ENCODE results near the gene UTRN.

Gene UTRN

GRCh38 chr6:144283646-144284477 is 1.3 kb upstream of the UTRN start:
- no peak for DNase-seq

- no peak for DNase-seq
Measured at GRCh38 chr6:144284478-144284782, 705 bp upstream of the UTRN start.

- no peak for DNase-seq
Measured at GRCh38 chr6:144285548-144285797, 338 bp downstream of the UTRN start.

GRCh38 chr6:144285798-144286502 is 815 bp downstream of the UTRN start:
- DNase-seq, result peak; percentile 81

GRCh38 chr6:144286503-144287393 is 1.6 kb downstream of the UTRN start:
- DNase-seq, result no peak

- DNase-seq, result no peak
Measured at GRCh38 chr6:144289006-144289405, 3.9 kb downstream of the UTRN start.

GRCh38 chr6:144292372-144292771 is 7.2 kb downstream of the UTRN start:
- DNase-seq, result no peak

- DNase-seq, result no peak
Measured at GRCh38 chr6:144294016-144294415, 8.9 kb downstream of the UTRN start.

GRCh38 chr6:144295211-144295610 is 10.1 kb downstream of the UTRN start:
- no peak for DNase-seq

GRCh38 chr6:144295981-144296767 is 11.0 kb downstream of the UTRN start:
- no peak for DNase-seq

GRCh38 chr6:144296973-144297372 is 11.8 kb downstream of the UTRN start:
- DNase-seq, result no peak

GRCh38 chr6:144297511-144298100 is 12.5 kb downstream of the UTRN start:
- no peak for DNase-seq

GRCh38 chr6:144298194-144298593 is 13.1 kb downstream of the UTRN start:
- no peak for DNase-seq

GRCh38 chr6:144298916-144299315 is 13.8 kb downstream of the UTRN start:
- no peak for DNase-seq

- DNase-seq, result no peak
Measured at GRCh38 chr6:144302701-144303372, 17.7 kb downstream of the UTRN start.

- DNase-seq, result no peak
Measured at GRCh38 chr6:144304223-144304848, 19.2 kb downstream of the UTRN start.

- DNase-seq, result no peak
Measured at GRCh38 chr6:144305567-144305966, 20.4 kb downstream of the UTRN start.

- DNase-seq, result no peak
Measured at GRCh38 chr6:144305985-144306384, 20.9 kb downstream of the UTRN start.

- no peak for DNase-seq
Measured at GRCh38 chr6:144307880-144308279, 22.7 kb downstream of the UTRN start.

GRCh38 chr6:144310765-144311164 is 25.6 kb downstream of the UTRN start:
- DNase-seq, result no peak

GRCh38 chr6:144311361-144311760 is 26.2 kb downstream of the UTRN start:
- DNase-seq, result no peak
